GM12878 (cell line): ENCODE measurements around the gene RIMBP2. TPM values are rescaled to one million over a fixed set of nuclear protein-coding genes. Genes with fewer than 3 reads are reported as not detected.

Experiments used
- ATAC-seq: fragments of 200-7000 bp; cut with Tn5 transposase; 3 replicates; pipeline ENCODE4 v1.9.1; 2020; ENCODE audit warnings: mild to moderate bottlenecking, moderate library complexity
- BruUV-seq: library from RNA; stranded (reverse); fragments of 400-500 nt; replicated peaks from 2 replicates; lab custom pipeline; 2021; lab: Mats Ljungman, UMichigan
- CTCF ChIA-PET: fragments of 300-600 bp; sonication (Branson Sonifier 250); formaldehyde crosslinking; extraction: SDS; loops from one replicate; lab custom pipeline; 2021; ENCODE audit warnings: inconsistent platforms; lab: Yijun Ruan, JAX
- POLR2A ChIA-PET: fragments of 350-600 bp; formaldehyde crosslinking; extraction: SDS; loops from one replicate; lab custom pipeline; 2021; ENCODE audit warnings: inconsistent platforms; lab: Charles Lee
- RAD21 ChIA-PET: fragments of 300-600 bp; sonication (Branson Sonifier 250); formaldehyde crosslinking; loops from one replicate; lab custom pipeline; 2023; ENCODE audit warnings: antibody characterized with exemption; ENCODE audit not compliant: unreplicated experiment; lab: Charles Lee
- SMC1A ChIA-PET: fragments of 300-600 bp; sonication (Branson Sonifier 250); formaldehyde crosslinking; loops from one replicate; lab custom pipeline; 2023; ENCODE audit not compliant: unreplicated experiment, uncharacterized antibody; lab: Charles Lee
- DNase-seq: peaks from one replicate; pipeline ENCODE4 v3.0.0-alpha.2; 2011; ENCODE audit warnings: low read depth, low spot score
- FAIRE-seq: peaks from 3 replicates; lab custom pipeline; 2011; peaks lifted over from hg19 to GRCh38; lab: Jason Lieb, UNC
- H2AFZ ChIP-seq: 2 replicates; pipeline ENCODE4 v1.6.0; 2011; ENCODE audit warnings: low read depth, low read length, control low read depth; ENCODE audit not compliant: control insufficient read depth
- H3K27ac ChIP-seq: 2 replicates; pipeline ENCODE4 v1.5.1; 2011; ENCODE audit warnings: control low read depth; ENCODE audit not compliant: control insufficient read depth, insufficient read depth
- H3K27me3 ChIP-seq, 2 experiments: replicated peaks in 1 of 2; 2 replicates each; pipeline versions ENCODE4 v1.6.0 to v1.6.1; 2011; ENCODE audit warnings: low read length in 1 of 2; ENCODE audit not compliant: control insufficient read depth in 2 of 2, insufficient read depth in 2 of 2
- H3K36me3 ChIP-seq, 2 experiments: 2 replicates each; pipeline ENCODE4 v1.5.1; 2011; ENCODE audit warnings: low read length in 1 of 2; ENCODE audit not compliant: control insufficient read depth in 2 of 2, insufficient read depth in 2 of 2
- H3K4me1 ChIP-seq: 2 replicates; pipeline ENCODE4 v1.6.1; 2011; ENCODE audit warnings: mild to moderate bottlenecking, low read length, moderate library complexity, mixed read lengths; ENCODE audit not compliant: control insufficient read depth, insufficient read depth
- H3K4me2 ChIP-seq: 2 replicates; pipeline ENCODE4 v1.6.0; 2011; ENCODE audit warnings: control low read depth; ENCODE audit not compliant: control insufficient read depth, insufficient read depth
- H3K4me3 ChIP-seq: fragments of 200-600 bp; sonication (generic); 2 replicates; pipeline ENCODE4 v1.5.1; 2016
- H3K79me2 ChIP-seq: 2 replicates; pipeline ENCODE4 v1.6.0; 2011; ENCODE audit warnings: low read length; ENCODE audit not compliant: control insufficient read depth, insufficient read depth
- H3K9ac ChIP-seq: 2 replicates; pipeline ENCODE4 v1.8.0; 2011; ENCODE audit warnings: low read length, control low read depth, mixed read lengths; ENCODE audit not compliant: control insufficient read depth, insufficient read depth
- H3K9me3 ChIP-seq: replicated peaks from 3 replicates; pipeline ENCODE4 v1.5.1; 2011; ENCODE audit warnings: mild to moderate bottlenecking, low read length; ENCODE audit not compliant: control insufficient read depth, insufficient read depth
- H4K20me1 ChIP-seq: 2 replicates; pipeline ENCODE4 v1.6.0; 2011; ENCODE audit not compliant: control insufficient read depth, insufficient read depth
- BHLHE40 ChIP-seq, 2 experiments: fragments of 450-650 bp in 1 of 2; IDR thresholded peaks; 2 replicates each; pipeline ENCODE4 v1.6.1; 2011 to 2017; ENCODE audit warnings: low read depth in 2 of 2, borderline replicate concordance in 1 of 2, improper control_type of control experiment in 1 of 2, low read length in 1 of 2, mild to moderate bottlenecking in 1 of 2
- CHD2 ChIP-seq: IDR thresholded peaks from 2 replicates; pipeline ENCODE4 v1.6.1; 2011; ENCODE audit warnings: low read depth, low read length, improper control_type of control experiment, borderline replicate concordance
- DPF2 ChIP-seq: fragments of 450-650 bp; IDR thresholded peaks from 2 replicates; pipeline ENCODE4 v1.6.1; 2017; ENCODE audit warnings: mild to moderate bottlenecking
- EGR1 ChIP-seq, 2 experiments: IDR thresholded peaks; 1 replicate in 1 of 2; 2 replicates in 1 of 2; pipeline ENCODE4 v1.6.1; 2011 to 2012; ENCODE audit warnings: low read depth in 2 of 2, low read length in 2 of 2, borderline replicate concordance in 1 of 2, mild to moderate bottlenecking in 1 of 2, moderate library complexity in 1 of 2
- RUNX3 ChIP-seq: IDR thresholded peaks from 2 replicates; pipeline ENCODE4 v1.6.1; 2012; ENCODE audit warnings: low read length, inconsistent platforms
- TBL1XR1 ChIP-seq: IDR thresholded peaks from 2 replicates; pipeline ENCODE4 v1.6.1; 2012; ENCODE audit warnings: low read depth, low read length, improper control_type of control experiment
- WGBS: methylation state at CpG from one replicate; pipeline ENCODE4 v1.1.6; 2016; ENCODE audit warnings: low lambda C conversion rate; ENCODE audit not compliant: insufficient replicate concordance, insufficient coverage; ENCODE audit errors: missing lambda C conversion rate; 5-methylcytosine and 5-hydroxymethylcytosine counted together
- in situ Hi-C: fragments of 300-500 bp; cut with MboI; formaldehyde crosslinking; loops from 9 replicates; pipeline ENCODE4 v1.14.3; 2018; ENCODE audit warnings: mixed read lengths
- intact Hi-C: fragments of 100-400 bp; cut with micrococcal nuclease; formaldehyde crosslinking; loops from one replicate; pipeline ENCODE4 v1.14.2; 2022; ENCODE audit not compliant: unreplicated experiment
- polyA plus RNA-seq, 11 experiments: library from polyadenylated mRNA; depleted of rRNA in 4 of 11; unstranded in 6 of 11; stranded (reverse) in 5 of 11; fragments of >200 nt; fragmentation: Nextera tagmentation in 4 of 11; fragmentation: Illumina TruSeq in 1 of 11; extraction: Ambion mirVana in 4 of 11; extraction: Trizol in 1 of 11; gene quantifications; 1 replicate in 1 of 11; 2 replicates in 10 of 11; pipeline versions ENCODE4 v1.2.1 to v1.2.3, GENCODE V29; 2011 to 2016; ENCODE audit warnings: inconsistent platforms in 2 of 11, missing spikeins in 2 of 11, low read depth in 1 of 11
- total RNA-seq, 4 experiments: library from RNA; depleted of rRNA in 3 of 4; stranded (reverse); fragments of >200 nt in 3 of 4; fragmentation: Illumina TruSeq in 1 of 4; extraction: Trizol in 1 of 4; gene quantifications; 2 replicates each; pipeline versions ENCODE4 v1.2.1 to v1.2.3, GENCODE V29; 2013 to 2021
- TF ChIP-seq, protein P1 (sequence below): IDR thresholded peaks from 2 replicates; pipeline ENCODE4 v1.6.1; 2011; ENCODE audit warnings: low read depth, mild to moderate bottlenecking, low read length, moderate library complexity, borderline replicate concordance; ENCODE audit errors: extremely low read depth
- TF ChIP-seq, protein P2 (sequence below): fragments of 450-650 bp; IDR thresholded peaks from 2 replicates; pipeline ENCODE4 v1.6.1; 2017; ENCODE audit warnings: mild to moderate bottlenecking

The RIMBP2 gene
- total and polyA plus RNA-seq, 10 of the 15 experiments (the other 5 are each of a cell fraction or from before 2014, with no cell fraction given): 0.04 to 2.9 (median 0.07) TPM; not detected in 1

DNA sequence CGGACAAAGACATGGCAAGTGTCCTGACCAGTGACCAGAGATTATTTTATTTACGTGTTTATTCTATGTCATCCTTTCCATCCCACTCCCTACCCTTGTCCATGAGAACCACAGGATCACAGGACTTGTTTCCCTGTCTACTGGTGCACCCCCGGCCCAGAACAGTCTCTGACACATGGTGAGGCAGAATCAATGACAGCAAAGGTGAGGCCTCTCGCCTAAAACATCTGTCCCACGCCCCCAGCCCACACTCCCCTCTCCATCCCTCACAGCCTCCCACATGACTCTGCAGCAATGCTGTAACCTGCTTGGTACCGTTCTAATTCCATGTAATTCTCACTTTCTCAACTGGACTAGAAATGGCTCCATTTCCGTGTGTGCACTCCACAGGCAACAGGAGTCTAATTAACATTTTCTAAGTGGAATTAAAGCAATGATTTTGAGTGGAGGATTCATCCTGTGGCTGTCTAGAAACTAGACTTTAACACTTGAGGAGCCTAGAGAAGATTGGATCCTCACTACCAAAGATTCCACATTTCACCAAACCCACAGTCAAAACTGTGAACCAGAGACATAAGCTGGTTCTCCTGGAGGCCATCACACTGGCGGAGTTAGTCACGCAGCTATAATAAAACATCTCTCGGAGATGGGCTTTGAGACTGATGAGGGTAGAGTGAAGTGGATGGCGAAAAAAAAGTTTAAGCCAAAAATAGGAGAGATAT, 228.3 kb downstream of the RIMBP2 start:
- in situ Hi-C loops (no loop called here), intact Hi-C loops (no loop called here)
- Histone ChIP-seq H3K27ac (no peak overlapping the region), H3K79me2 (no peaks in the 10 kb centered on the region), H3K36me3 (no peaks in the 10 kb centered on the region), H3K4me1 (no peaks in the 10 kb centered on the region), H3K9ac (no peak overlapping the region), H3K4me3 (no peak overlapping the region), H4K20me1 (no peaks in the 10 kb centered on the region), H3K27me3 (no peaks in the 10 kb centered on the region), H3K4me2 (no peak overlapping the region), H3K9me3 (no peaks in the 10 kb centered on the region), H2AFZ (no peak overlapping the region)
- no peak for FAIRE-seq
- TF ChIP-seq DPF2 (no peak), CHD2 (no peak), TBL1XR1 (no peak), BHLHE40 (IDR thresholded peaks at IDR 0.05; ENCODE audit: borderline replicate concordance in 1 of 2, low read depth in 2 of 2, low read length in 1 of 2) (no peak), EGR1 (IDR thresholded peaks at IDR 0.05; ENCODE audit: borderline replicate concordance in 1 of 2, low read depth in 2 of 2, low read length in 2 of 2) (no peak), RUNX3 (no peak)
- TF ChIP-seq, protein P1, sequence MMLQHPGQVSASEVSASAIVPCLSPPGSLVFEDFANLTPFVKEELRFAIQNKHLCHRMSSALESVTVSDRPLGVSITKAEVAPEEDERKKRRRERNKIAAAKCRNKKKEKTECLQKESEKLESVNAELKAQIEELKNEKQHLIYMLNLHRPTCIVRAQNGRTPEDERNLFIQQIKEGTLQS: no peak
- TF ChIP-seq, protein P2, sequence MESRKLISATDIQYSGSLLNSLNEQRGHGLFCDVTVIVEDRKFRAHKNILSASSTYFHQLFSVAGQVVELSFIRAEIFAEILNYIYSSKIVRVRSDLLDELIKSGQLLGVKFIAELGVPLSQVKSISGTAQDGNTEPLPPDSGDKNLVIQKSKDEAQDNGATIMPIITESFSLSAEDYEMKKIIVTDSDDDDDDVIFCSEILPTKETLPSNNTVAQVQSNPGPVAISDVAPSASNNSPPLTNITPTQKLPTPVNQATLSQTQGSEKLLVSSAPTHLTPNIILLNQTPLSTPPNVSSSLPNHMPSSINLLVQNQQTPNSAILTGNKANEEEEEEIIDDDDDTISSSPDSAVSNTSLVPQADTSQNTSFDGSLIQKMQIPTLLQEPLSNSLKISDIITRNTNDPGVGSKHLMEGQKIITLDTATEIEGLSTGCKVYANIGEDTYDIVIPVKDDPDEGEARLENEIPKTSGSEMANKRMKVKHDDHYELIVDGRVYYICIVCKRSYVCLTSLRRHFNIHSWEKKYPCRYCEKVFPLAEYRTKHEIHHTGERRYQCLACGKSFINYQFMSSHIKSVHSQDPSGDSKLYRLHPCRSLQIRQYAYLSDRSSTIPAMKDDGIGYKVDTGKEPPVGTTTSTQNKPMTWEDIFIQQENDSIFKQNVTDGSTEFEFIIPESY: no peak
- ChIA-PET RAD21 (no interaction called here), CTCF (no interaction called here), SMC1A (no interaction called here), POLR2A (no interaction called here)
- DNase-seq: no peak
- no TSS peak for BruUV-seq
- WGBS: 12% methylated on average over 11 of the region's 11 CpGs
- no peak for ATAC-seq
